Mesangial cell (primary cell): ENCODE results near the gene TMTC2. TPM values are rescaled to one million over a fixed set of nuclear protein-coding genes. Genes with fewer than 3 reads are reported as not detected.

Source experiments
- total RNA-seq: library from RNA; depleted of rRNA; stranded (reverse); fragments of >200 nt; gene quantifications from 2 replicates; pipeline ENCODE4 v1.2.3, GENCODE V29; 2015

The TMTC2 gene
- total RNA-seq = 1.8 and 5.1 TPM in 2 replicates

DNA sequence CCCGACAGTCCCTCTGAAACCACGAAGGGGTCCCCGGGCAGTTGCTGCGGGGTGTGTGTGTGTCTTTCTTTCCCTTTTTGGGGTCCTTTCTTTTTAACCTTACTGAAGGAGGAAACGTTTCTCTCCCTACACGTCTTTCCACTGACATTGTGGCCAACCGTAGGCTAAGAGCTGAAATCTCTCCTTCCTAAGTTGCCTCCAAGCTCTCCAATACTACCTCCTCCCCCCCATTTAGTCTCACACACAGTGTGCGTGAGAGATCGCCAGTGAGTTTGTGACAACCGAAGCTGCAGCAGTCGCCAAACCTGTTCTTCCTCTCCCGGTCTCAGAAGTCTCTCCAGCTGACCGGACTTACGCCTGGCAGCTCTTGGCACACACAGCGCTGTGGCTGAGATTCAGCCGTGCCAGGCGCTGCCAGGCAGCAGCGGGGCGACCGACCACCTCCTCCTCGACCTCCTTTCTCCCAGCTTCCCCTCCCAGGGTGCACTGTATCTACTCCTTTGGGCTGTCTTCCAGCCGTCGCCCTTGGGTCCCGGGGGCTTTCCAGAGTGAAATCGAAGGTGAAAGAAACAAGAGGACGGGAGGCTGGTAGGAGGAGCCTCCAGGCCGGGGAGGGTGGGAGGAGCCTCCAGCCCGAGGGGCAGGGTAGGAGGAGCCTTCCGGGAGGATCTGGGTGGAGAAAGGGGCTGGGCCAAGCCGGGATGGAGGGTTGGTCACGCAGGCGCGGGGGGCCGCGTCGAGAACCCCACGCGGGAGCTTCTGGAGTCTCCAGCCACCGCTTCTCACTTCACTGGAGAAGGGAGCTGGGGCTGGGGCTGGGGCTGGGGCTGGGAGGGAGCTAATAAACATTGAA is at the start of gene TMTC2:
Gene TMTC2 (plus strand): TSS at position 739 of the 853 bp plus-strand sequence.

